GM21515 (cell line): Measurements from ENCODE around the gene ACTBL2.
"Not testable (repeated sequence)": the region's sequence is repeated elsewhere in the genome, so short reads cannot be mapped to it uniquely, and the experiment has no call there.

Source experiments
- ATAC-seq: cut with Tn5 transposase; IDR thresholded peaks from one replicate; pipeline ENCODE4 v1.9.1; 2021; ENCODE audit not compliant: unreplicated experiment

The ACTBL2 gene

DNA sequence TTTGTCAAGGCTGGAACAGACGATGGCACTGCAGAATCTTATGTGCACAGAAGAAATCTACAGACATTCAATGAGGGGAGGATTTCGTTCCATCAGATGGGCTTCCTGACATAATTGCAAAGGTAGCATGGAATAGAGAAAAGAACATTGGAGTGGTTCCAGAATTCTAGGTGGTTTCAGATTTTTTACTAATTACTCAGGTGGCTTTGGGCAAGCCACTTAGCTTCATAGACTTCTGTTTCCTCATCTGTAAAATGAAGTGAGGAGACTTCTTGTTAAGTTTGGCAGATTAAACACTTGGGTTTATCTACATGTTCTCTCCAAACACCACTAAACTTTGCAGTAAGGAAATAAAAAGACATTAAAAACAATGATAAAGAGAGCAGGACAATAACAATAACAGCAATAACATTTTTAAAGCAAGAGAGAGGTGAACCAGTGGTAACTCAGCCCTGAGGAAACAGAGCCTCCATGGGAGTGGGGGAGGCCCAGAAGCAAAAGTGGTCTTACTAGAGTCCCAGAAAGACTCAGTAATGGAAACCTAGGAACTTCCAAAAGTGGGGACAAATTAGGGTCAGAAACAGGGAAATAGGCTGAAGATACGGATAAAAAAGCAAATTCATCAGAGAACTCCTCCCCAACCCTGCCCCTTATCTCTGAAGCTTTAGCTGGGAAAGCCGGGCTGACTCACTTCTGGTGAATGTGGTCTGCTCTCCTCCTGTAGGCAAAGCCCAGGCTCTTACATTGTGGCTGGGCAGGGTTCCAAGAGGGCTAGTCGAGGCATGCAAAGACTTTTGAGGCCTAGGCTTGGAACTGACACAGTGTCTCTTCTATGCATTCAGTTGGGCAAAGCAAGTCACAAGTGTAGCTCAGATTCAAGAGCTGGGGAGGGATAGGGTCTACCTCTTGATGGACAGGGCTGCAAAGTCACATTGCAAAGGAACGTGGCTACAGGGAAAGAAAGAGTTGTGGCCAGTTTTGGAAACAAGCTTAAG is 11.8 kb upstream of the ACTBL2 start:
- peak; percentile 34 for ATAC-seq

DNA sequence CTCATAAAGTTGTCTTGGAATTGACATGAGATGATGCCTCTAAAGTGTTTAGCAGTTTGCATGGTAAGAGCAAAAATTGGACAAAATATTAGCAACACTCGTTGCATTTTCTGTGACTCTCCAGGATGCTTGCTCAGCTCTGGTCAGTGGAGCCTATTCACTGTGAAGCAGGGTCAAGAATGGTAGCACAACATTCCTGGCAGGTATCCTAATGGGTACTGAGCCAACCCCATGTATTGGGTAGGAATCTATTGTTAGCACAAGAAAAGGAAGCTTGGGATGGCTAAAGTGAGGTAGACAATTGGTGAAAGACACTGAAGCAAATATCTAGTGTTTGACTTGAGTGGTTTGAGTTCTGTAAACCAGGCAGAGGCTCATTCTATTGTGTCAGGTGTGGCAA is 10.4 kb upstream of the ACTBL2 start:
- no peak for ATAC-seq

DNA sequence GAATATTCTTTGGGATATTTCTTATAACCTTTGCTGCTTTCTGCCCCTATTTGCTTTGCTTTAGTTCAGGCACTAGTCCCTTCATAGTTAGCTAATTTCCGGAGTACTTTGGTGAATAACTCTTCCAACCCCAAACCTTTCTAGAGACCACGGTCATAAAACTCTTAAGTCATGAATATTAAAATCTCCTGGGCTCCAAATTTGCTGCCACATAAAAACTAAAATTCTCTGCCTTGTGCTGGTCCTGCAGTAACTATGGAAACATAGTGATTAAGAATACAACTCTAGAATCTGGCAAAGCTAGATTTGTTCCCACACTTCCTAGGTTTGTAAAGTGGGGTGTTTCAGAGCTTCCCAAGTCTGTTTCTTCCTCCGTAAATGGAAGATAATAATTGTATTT is 10.0 kb upstream of the ACTBL2 start:
- ATAC-seq = no peak

DNA sequence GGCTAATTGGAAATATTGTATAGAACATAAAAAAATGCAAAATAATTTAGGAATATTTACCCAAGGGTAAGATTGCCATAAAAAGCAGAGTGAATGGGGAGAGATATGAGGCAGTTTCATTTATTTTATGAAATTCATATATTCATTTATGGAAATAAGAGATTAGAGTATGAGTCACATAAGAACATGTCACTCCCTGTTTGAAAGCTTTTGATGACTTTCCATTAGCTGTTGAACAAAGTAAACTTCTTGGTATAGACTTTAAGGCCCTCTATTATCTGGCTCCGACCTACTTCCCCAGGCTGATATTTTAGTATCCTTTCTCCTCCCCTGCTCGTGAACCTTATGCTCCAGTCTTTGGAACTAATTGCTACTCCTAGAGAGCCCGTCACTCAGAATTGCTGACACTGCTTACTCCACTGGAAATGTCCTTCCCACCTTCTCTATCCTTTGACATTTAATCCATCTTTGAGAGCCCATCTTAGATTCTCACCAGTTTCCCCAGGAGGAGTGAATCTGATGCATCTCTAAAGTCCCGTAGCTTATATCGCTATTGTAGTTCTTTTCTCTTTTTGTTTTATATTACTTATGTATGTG is 8.9 kb upstream of the ACTBL2 start:
- ATAC-seq = no peak

DNA sequence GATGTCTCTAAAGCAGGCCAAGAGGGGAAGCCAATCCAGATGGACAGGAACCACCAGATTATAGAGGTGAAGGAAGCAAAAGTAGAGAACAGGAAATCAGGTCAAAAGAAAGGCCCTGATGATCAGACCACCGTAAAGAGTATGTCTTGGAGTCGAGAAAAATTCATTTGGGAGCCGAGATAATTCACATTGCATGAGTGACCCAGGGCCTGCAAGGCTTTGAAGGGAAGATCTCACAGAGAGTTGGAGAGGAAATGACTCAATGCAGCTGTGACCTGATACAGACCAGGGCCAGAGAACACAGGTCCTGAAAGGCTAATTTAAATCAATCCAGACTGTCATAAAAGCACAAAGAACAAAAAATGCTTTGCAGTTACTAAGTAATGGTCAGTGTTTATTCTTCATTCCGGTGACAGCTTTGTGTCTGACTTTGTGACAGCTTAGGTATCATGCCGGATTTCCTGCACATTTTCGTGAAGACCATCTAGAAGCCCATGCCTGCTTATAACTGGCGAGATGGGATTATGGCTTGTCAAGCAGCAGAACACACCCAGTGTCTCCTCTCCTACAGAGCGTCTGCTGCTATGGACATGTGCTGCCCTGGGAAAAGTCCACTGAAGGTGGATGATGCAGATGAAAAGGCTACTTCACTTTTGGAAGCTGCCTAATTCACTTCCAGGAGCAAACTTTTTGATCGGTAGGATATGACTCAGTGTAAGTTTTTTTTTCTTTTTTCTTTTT is 5.8 kb upstream of the ACTBL2 start:
- ATAC-seq = no peak

DNA sequence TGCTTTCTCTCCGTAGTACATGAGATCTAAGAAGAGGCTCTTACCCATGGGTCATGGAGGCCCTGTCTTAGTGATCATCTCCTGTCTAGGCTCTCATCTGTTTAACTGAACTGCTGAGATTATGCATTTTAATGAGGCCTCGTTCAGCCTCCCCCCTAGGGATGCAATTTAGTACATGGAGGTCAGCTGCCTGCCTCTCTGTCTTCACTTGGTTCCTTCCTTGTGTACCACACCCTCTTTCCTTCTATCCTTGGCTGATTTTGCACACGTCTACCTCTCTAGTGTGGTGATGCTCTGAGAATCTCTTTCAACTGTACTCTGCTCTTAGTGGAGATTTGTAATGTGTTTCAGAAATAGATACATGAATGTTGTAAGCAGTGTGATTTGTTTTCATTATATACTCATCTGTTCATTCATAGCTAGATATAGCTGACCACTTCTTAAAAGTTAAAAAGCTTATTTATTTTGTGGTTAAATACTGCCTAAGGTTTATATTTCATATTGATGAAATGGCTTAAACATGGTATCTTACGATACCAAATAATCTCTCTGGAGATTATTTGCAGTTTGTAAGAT is 3.5 kb upstream of the ACTBL2 start:
- no peak for ATAC-seq

DNA sequence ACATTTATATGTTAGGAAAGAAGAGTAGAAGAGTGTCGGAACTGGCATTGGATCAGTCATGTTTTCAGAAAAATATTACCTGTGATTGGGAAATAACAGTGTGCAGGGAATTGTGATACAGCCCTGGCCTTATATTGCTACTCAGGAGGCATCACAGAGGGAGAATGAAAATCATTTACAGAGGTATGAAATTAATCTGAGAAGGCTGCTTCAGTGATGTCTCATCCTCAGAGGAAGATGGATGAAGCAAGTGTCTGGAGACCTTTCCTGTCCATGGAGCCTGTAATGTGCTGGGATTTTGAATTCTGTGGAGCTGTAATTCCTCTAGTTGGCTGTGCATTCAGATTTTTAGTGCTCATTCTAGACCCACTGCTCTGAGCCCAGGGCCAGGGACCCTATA is 3.8 kb downstream of the ACTBL2 start:
- no peak for ATAC-seq

DNA sequence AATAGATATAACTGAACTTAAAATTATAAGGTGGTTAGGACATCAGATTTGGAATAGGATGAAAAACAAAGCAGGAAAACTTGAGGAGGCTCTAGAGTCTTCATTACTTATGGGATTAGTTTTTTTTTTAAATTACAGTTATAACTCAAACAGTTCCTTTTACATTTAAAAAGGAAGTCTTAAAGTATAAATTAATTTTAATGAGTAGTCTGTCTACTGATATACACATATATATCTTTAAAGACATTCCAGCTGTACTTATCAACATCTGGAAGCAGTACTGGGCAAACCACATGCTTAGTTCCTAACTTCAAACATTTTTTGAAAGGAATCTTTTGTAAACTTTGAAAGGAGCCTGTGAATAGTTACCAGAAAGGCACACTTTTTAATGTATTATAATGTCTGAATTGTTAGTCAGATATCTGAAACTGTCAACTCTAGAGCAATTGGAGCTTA is 6.0 kb downstream of the ACTBL2 start:
- ATAC-seq = no peak

DNA sequence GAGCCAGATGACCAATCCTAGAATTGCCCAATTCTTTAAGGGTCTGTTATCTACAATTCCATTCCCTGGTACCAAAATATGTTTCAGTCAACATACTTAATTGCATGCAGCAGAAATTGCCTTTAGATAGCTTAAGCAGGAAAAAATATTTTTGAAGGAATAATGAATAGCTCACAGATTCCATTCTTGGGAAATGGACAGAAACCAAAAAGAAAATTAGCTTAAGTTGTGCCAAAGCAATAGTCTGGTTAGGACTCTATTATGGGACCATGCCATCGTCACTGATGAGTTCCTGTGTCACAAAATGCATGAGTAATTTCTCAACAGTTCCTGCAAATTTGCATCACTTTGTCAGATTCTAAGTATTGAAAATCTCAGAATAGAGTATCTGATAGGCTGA is 12.3 kb downstream of the ACTBL2 start:
- ATAC-seq = no peak

DNA sequence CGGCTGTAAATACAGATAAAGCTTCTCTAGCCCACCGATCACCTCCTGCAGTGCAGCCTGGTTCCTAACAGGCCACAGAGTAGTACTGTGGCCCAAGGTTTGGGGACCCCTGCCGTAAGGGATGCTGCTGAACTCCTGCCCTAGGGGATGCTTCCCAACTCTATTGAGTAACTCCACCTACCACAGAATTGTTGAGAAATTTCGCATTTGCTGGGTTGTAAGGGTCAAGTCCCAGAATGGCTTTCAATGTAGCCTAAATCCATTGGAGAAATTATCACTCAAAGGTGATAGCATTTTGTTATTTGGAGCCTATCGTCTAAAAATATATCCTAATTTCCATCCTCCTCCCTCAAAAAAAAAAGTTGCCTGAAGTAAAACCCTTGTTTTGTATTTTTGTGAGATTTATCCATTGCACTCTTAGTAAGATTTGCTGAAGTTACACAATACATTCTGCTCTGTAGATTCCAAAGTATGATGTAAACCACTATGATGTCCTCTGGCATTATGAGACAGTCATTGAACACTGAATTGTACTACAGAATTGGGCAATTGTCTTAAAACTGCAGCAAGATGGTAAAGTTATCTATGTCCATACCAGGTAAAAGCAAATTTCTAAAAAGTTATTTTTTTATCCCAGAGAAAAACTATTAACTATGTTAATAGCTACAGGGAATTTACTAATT is 14.0 kb downstream of the ACTBL2 start:
- no peak for ATAC-seq

DNA sequence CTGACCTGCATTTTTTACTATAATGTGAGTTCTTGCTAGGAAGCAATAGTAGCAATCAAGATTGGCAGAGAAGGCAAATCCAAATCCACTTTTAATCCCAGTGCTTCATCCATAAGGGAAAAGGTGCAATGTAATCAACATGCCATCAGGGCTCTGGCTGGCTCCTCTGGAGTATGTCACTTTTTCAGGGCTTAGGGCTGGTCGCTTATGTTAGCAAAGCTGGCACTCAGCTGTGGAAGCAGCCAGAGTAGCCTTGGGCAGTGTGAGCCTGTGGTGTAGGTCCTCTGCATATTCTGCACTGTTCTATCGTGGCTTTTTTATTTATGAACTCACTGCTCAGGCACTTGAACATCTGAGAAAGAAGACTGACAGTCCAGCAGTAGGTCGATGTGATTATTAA is 16.1 kb downstream of the ACTBL2 start:
- no peak for ATAC-seq

DNA sequence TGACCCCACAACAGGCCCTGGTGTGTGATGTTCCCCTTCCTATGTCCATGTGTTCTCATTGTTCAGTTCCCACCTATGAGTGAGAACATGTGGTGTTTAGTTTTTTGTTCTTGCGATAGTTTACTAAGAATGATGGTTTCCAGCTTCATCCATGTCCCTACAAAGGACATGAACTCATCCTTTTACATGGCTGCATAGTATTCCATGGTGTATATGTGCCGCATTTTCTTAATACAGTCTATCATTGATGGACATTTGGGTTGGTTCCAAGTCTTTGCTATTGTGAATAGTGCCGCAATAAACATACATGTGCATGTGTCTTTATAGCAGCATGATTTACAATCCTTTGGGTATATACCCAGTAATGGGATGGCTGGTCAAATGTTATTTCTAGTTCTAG is 22.6 kb downstream of the ACTBL2 start:
- not testable (repeated sequence) for ATAC-seq

DNA sequence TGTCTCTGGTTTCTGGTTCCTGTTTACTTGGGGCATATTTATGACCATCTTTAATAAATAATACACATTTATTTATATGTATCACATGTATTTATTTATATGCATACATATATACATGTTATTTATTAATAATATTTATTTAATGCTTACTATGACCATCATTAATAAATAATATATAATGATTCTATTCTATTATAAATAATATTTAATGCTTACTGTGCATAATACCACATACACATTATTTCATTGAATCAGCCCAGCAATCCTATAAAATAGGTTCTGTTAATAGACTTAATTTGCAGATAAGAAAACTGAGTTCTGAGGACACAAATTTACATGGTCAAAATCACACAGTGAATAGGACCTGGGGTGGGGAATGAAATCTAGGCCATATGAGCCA is 24.2 kb downstream of the ACTBL2 start:
- no peak for ATAC-seq

DNA sequence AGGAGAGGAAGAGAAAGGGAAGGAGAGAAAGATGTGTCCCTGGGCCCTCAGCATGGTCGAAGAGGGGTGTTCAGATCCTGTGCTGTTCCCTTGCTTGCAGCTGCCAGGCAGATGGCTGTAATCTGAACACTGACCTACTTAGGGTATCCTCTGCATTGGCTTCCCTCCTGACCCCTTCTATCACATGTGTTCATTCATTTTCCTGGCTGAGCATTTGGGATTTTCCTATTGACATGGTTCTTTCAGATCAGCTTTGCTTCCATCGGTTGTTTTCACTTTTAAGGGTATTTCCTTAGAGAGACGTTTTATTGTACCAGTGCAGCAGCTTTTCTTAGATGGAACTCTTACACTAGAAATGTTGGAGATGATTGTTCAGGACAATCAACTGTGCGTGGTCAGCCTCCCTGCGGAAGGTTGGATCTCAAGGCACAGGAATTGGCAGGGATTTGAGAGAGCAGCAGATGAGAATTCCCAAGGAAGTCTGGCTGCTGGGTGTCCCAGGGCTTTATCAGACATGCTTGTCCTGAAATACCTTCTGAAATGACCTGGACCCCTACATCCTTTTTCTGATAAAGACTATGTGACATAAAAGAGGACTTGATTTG is 26.0 kb downstream of the ACTBL2 start:
- ATAC-seq = no peak

DNA sequence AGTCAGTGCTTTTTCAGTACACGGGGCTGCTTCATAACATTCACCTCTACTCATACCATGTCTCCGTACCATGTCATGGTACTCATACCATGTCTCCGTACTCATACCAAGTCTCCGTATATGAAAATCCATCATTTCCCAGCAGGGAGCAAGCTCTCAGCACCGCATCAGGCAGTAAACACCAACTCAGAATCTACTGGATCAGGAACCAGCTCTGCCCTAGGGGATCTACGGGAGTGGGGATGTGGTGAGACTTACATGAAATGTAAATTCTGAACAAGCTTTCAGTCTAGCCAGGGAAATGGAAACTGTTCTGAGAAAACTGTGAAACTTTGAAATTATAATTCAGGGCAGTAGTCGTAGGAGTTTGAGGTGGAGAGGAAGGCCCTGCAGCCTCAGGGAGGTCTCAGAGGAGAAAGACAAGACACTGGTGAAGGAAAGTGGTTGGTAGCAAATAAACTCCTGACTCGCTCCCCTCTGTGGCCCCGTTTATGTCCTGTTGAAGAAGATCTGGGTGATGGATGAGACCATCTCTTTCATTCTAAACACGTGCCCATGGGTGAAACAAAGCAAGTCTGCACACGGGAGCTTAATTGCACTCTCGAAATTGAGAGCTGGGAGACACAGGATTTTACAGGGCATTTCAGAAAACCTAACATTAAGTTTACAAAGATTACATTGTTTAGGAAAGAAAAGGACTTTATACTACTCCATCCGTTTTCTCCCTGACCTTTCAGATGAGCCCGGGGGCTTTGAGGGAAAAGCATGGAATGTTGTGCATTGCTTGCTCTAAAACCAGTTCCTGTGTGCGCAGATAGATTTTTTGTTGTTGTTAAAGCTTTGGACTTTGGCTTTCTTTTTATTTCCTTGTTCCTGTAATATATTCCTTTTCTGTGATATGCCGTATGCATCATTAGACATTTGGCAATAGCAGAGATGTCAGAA is 26.8 kb downstream of the ACTBL2 start:
- ATAC-seq = no peak

DNA sequence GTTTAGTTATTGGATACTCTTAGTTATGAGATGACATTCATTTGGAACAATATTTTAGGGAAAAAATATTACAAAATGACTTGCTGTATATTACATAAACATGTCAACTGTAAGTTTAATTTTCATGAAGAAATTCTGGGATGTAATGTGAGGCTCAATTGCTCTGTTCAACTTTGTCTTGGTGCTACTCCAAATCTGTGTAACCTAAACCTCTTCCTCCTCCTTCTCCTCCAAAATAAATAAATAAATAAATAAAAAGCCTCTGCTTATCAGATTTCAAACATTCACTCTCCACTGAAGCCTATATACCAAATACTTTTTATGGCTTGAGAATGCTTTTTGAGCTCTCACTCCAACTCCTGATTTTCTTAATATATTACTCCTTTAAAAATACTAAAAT is 27.7 kb downstream of the ACTBL2 start:
- ATAC-seq = no peak

DNA sequence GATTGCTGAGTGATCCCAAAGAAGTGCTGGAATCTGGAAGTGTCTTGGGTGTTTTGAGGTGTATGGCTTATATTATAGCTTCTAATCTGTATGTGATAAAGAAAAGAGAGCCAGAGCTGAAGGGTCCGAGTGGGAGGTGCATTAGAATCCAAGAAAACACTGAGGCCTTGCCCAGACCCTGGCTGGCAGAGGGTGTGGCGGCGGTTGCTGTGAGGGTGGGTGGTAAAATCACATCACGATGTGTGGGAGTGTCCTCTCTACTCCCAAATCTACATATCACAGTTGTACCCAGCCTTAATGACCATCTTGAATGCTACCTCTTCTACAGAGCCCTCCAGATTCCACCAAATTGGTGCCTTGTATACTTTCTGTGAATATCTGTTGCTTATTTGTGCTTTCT is 28.9 kb downstream of the ACTBL2 start:
- ATAC-seq = no peak

DNA sequence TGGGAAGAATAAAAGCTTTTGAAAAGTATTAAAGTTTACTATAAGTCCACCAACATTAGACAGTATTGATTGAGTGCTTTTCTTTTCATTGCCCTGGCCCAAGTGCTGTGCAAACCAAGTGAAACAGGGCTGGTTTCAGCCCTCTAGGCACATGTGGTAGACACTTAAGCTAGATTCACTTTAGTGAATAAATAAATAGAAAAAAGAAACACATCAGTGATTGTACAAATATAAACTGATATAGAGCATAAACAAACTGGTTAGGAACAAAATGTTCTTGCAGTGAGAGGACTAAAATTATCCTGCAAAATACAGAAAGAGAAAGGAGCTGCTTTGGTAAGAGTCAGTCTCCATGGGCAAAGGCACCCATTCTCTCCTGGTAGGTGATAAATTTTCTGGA is 29.7 kb downstream of the ACTBL2 start:
- ATAC-seq = no peak
